HG03097 (cell line): ENCODE results near the gene KRT7.

Source experiments
- ATAC-seq: cut with Tn5 transposase; IDR thresholded peaks from one replicate; pipeline ENCODE4 v1.9.1; 2021; ENCODE audit not compliant: unreplicated experiment, low FRiP score

Gene KRT7

DNA sequence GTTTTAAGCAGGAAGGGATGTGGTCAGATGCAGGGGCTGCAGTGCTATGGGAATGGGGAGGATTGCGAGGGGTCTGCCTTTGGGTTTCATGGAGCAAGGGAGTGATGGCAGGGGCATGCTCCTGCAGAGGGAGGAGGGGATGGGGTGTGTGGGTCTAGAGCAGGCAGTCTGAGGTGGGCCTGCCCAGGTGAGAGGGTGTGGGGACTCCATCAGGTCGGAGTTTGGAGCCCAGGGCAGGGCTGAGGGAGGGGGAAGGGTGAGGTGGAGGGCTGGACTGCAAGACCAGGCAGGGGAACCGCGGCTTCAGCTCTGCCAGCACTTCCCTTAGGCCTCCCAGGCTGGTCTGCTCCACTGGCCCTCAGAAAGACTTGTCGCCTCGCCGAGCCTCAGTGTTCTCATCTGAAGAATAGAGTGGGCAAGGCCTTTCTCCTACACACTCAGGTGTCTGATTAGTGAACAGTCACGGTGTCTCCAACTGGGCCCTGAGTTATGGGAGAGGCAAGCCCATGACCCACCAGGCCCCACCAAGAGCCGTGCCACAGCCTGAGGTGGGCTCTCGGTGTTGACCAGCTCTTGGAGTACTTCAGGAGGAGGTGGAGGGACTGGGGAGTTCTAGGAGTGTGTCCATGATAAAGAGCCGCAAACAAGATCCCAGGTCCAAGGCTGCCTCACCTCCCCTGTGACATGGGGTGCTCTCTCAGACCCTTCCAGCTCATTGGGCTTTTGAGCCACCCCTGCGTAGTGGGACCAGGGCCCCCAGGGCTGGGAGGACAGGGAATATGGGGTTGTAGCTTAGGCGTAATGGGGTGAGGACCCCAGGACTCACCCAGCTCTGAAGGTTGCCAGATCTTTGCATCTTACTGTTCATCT is 21.1 kb upstream of the KRT7 start:
- no peak for ATAC-seq

DNA sequence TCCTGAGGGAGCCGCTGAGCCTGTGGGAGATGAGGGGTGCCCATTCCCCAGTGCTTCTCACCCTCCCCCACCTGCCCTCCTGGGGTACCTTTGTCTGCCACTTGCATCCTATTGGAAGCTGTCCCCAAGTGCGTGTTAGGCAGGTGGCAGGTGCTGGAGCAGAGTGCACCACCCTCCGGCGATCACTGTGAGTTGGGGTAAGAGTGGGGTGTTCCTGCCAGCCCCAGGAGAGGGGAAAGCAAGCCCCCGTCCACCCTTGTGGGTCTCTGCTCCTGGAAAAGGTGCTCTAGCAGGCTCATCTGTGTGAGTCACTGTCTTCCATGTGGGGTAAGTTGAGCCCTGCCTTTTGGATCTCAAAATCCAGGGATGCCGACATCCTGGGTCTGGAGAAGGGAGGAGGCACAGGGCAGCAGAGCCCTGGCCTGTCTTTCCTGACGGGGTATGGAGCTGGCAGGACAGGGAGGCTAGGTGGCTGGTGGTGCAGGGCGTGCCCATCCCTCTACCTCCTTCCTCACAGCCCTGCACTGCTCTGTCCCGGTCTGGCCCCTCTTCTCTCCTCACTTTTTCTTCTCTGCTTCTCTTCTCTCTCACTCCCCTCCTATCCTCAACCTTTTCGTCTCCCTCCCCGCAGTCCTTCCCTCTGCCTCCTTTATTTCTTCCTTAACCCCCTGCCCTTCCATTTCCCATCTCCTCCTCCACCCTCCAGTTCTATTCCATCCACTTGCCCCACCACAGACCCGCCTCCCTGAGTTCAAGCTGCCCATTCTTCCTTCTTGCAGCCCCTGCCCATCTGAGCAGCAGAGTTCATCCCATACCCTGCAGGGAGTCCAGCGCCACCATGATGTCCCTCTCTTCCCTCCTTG is 20.1 kb upstream of the KRT7 start:
- ATAC-seq: no peak

DNA sequence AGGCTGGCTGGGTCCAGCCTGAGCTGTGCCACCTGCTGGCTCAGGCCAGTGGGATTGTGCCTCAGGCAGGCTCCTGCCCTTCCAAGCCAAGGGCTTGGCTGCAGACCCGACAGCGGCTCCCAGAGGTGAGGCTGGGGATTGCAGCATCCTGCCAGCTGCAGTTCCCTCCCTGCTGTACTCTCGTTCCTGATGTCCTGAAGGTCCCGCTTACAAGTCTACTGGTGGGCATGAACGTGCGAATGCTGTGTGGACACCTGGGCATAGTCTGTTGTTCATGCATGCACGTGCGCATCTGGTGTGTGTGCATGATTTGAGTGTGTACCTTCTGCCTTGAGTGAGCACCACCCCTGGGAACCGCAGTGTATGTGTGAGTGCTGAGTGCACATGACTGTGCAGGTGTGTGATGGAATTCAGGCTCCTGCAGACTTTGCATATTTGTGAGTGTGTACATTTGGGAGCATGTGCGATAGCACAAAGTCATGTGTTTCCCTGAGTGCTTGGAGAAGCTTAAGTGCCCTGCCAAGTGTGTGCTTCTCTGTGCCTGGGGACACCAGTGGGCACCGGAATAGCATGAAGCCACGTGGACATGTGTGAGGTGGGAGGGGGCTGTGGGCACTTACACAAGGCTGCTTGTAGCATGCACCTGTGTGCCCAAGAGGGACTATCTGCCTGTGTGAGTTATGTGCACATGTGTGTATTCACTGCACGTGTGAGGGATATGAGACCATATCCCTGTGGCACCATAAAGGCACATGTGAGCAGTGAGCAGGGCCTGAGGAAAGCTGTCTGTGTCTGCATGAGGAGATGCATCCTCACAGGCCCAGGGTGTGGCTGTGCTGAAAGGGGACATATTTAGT is 19.3 kb upstream of the KRT7 start:
- no peak for ATAC-seq

DNA sequence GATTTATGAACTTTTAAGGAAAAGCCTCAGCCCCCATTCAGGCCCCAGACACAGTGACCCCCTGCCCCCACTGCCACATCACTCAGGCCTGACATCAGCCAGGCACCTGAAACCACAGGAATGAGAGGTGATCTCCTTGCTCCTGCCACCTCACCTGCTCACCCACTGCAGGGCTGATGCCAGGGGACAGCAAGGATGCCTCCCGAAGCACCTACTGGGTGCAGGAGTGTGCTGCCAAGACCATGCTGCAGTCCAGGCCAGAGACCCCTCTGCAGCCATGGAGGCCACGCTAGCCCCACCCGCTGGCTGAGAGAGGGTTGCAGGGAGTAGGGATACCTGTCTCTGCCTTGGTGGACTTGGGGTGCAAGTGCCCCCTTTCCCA is 18.6 kb upstream of the KRT7 start:
- ATAC-seq: no peak

DNA sequence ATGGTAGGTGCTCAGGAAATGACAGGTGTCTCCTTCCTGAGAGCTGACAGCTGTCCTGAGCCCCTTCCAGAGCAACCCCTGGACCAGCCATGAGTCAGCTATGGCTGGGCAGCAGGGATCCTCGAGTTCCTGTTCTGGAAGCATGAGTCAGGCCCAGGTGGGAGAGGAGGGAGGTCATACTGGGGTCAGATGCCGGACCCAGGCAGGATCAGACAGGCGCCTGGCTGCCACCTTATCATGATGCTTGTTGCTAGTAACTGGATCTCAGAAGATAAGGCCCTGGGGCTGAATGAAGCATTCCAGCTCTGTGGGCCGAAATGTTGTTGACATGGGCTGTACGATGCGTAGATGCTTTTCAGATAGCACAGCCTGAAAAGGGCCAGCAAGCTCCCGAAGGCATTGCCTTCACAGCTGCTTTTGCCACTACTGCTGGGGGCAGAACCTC is 17.4 kb upstream of the KRT7 start:
- no peak for ATAC-seq

DNA sequence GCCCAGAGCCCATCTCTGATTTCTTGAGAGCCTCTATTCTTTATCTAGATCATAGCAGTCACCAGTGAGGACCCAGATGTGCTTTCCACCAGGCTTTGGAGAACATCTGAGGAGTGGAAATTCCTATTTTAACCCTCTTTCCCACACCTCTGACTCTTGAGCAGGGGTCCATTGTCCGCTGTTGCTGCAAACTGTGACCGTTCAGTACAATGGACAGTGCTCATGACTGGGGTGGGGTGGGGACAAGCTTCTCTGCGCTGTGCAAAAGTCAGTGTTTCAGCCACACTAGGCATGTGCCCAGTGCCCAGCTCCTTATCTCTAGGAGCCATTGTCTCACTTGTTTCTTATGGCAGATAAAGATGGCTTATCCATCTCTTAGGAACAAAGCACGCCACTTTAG is 16.9 kb upstream of the KRT7 start:
- ATAC-seq: no peak

DNA sequence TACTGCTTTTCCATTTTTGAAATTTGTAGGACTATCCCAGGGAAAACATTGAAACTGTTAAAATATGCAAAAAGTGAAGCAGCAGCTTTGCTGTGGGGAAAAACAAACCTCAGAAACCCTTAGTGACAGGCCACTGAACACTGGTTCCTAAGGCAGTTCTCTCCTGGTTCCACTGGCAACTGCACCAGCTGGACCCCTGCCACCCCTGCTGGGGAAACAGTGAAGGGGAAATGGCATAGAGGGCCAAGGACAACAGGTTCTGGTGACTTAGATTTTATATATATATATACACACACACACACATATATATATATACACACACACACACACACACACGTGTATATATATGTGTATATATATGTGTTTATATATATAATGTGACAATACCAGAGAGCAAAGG is 16.2 kb upstream of the KRT7 start:
- no peak for ATAC-seq

DNA sequence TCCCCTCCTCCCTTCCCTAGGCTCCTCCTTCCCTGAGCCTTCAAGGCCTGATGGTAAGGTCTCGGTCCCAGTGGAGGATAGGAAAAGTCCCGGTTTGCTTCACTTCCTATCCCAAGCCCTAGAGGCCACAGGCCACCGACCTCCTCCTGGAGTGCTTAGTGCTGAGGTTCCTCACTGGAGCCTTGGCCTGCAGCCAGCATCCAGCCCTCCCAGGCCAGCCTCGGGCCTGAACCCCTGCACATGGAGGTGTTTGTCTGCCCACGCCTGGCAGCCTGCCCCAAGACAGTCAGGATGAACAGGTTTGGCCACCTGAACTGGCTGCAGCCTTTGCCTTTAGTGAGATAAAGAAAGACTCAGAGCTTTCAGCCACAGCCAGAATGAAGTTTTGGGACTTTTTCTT is 15.8 kb upstream of the KRT7 start:
- ATAC-seq: no peak

DNA sequence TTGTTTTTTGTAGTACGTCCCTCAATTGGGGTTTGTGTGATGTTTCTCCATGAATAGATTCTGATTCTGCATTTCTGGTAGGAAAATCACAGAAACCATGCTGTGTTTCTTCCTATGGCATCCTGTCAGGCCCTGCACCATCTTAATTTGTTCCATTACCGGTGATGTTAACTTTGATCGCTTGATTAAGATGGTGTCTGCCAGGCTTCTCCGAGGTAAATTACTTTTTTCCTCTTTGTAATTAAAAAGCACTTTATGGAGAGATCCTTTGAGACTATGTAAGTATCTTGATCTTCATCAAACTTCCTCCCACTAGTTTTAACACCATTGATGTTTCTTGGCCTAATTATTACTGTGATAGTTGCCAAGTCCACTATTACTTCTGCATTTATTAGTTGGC is 15.0 kb upstream of the KRT7 start:
- ATAC-seq: no peak

DNA sequence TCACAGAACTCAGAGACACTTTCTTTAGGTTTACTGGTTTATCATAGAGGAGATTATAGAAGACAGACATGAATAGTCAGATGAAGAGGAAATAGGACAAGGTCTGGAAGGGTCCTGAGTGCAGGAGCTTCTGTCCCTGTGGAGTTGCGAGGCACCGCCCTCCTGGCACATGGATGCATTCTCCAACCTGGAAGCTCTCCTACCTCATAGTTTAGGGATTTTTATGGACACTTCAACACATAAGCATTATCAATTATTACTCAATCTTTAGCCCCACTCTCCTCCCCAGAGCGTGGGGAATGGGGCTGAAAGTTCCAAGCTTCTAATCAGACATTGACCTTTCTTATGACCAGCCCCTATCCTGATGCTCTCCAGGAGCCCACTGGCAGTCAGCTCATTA is 12.6 kb upstream of the KRT7 start:
- ATAC-seq: no peak

DNA sequence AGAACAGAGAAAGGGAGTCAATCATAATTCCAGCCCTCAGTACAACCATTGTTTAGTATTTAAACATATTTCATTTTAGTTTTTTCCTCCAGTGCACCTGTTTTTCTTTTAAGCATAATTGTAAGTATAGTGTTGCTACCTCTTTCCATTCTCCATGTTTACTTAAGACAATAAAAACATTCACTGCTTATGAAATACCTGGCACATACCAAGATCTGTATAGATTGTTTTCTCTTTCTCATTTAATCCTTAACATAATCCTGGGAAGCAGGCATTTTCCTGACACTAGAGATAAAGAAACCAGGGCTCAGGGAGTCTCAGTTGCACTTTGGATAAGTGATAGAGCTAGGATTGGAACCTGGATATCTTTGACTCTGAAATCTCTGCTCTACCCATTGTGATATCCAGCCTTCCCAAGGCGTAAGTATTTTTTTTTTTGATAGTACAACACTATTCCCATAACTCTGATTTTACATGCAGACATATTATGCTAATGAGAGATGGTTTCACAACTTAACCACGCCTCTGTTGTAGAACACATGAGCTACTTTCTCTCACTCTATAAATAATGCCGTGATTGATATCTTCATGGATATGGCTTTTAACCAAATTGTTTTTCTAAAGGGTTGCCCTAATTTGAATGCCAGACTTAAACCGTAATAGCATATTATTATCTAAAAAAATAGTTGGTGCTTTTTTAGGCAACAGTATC is 11.8 kb upstream of the KRT7 start:
- no peak for ATAC-seq

DNA sequence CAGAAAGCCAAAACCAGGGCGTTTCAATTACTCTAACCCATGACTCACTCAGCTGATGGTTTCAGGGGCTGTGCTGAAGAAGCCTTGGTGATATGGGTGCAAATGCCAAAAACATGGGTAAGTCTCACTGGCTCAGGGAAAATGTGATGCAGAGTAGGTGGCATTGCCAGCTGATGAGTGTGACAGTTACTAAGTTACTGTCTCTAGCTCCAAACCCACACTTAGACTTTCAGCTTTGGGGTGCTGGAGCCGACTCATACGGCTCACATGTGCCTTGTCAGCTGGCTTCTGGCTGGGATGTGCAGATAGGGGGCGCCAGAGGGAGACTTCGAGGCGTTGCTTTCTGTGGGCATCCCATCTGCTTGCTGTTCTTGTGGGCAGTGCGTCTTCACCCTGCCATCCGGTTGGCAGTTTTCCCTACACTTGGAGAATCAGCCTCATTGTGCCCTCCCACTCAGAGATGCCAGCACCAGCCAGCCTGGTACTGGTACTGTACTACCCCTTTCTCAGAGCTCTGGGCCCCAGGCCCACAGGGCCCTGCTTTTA is 11.1 kb upstream of the KRT7 start:
- ATAC-seq: no peak

DNA sequence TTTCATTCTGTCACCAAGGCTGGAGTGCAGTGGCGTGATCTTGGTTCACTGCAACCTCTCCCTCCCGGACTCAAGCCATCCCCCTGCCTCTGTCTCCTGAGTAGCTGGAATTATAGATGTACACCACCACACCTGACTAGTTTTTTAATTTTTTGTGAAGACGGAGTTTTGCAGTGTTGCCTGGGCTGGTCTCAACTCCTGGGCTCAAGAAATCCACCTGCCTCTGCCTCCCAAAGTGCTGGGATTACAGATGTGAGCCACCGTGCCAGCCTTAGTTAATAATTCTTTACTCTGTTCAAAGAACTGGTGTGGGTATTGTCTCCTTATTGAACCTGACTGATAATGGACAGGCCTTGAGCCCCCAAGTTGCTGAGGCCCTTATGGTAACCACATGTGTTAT is 10.4 kb upstream of the KRT7 start:
- ATAC-seq: no peak

DNA sequence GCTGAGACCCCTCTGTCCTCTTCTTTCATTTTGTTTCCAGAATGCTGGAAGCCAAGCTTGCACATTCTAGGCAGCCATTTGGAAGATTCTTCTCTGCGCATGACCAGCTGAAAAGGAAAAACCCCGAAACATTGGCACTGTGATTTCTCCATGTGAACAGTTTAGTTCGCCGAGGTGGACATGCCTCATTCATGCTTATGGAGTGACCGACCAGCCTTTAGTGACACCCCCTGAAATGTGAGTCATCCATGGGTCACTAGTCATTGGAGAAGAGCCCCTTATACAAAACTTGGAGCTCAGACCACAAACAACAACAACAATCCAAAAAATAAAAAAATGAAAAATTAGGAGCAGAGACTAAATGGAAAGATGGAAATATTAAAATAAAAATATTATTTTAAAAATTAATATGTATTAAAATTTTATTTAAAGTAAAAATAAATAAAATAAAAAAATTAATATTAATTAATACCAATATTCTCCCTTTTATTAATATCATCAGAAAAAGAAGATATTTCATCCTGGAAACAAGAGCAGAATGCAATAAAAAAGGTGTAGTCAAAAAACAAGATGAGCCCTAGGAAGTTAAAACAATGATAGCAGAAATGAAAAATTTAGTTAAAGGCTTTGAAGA is 9.5 kb upstream of the KRT7 start:
- no peak for ATAC-seq

DNA sequence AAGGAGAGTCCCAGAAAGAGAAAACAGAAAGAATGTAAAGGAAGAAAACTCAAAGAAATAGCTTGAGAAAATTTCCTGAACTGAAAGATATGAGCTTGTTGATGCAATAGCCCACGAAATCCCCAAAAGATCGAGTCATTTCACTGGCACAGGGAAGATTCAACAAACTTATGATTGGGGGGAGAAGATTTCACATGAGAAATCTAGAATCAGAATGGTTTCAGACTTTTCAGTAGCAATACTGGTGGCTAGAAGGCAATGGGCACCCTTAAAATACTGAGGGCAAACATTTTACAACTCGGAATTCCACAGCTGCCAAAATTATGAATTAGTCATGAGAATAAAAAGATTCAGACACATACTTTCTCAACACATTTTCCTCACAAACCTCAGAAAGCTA is 8.9 kb upstream of the KRT7 start:
- no peak for ATAC-seq

DNA sequence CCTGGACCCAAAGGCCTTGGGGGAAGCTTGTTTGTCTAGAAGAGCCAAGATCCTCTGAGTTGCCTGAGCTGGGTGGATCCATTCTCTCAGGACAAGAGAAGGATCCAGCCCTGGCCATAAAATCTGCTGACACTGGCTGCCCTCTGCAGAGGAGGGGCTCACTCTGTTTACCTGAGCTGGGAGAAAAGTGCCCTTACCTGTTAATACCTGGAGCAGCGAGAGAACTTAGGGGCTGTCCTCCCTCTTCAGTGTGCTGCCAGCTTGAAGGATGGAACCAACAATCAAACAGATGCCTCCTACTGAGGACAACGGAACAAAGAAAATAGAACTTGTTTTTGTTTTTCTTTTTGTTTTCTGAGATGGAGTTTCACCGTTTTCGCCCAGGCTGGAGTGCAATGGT is 7.3 kb upstream of the KRT7 start:
- ATAC-seq: no peak

DNA sequence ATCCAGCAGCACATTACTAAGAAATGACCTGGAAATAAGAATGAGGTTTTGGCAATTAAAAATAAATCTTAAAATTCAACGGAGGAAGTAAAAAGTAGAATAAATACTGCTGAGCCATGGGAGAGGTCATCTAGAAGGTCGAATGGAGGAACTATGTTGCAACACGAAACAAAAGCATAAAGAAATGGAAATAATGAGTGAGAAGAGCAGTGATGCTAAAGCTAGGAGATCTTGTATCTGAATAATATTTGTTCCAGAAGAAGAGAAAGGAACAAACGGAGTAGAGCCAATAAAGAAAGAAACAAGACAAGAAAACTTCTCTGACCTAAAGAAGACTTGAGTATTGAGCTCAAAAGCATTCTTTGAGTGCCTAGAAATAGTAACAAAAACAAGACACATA is 6.6 kb upstream of the KRT7 start:
- ATAC-seq: no peak

DNA sequence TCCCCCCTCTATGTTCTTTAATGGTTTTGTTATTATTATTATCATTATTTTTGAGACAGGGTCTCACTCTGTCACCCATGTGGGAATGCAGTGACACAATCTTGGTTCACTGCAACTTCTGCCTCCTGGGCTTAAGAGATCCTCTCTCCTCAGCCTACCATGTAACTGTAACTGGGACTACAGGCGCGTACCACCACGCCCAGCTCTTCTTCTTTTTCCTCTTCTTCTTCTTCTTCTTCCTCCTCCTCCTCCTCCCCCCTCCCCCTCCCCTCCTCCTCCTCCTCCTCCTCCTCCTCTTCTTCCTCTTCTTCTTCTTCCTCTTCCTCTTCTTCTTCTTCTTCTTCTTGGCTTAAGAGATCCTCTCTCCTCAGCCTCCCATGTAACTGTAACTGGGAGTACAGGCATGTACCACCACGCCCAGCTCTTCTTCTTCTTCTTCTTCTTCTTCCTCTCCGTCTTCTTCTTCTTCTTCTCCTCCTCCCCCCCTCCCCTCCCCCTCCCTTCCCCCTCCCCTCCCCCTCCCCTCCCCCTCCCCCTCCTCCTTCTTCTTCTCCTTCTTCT is 5.4 kb upstream of the KRT7 start:
- ATAC-seq: no peak

DNA sequence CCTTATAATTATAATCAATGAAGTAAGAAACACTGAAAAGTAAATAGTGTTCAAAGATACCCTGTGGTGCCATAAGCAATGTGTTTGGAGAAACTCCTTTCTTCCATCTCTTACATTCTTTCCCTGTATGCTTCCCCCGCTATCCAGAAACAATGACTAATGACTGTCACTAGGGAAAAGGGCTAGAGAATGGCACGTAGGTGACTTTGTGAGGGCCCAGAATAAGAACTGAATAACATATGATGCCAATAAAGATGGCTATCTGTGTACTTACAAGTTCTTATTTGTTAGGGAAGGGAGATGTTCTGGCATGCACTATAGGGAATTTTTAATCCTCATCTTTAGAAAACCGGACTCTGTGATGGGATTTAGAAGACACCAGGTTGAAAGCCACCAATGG is 4.7 kb upstream of the KRT7 start:
- ATAC-seq: no peak
